SU-DHL-6 (cell line): ENCODE measurements around the gene STK40.

ENCODE experiments used
- H2AFZ ChIP-seq: fragments of 200-600 bp; sonication (generic); 2 replicates; pipeline ENCODE4 v1.6.1; 2014; ENCODE audit warnings: low read depth, mild to moderate bottlenecking, moderate library complexity, mixed read lengths, antibody characterized with exemption, low read length; ENCODE audit not compliant: severe bottlenecking
- H3F3A ChIP-seq: fragments of 200-600 bp; shearing (Covaris generic); 2 replicates; pipeline ENCODE4 v1.6.0; 2016; ENCODE audit warnings: antibody characterized with exemption, mild to moderate bottlenecking; ENCODE audit not compliant: insufficient read depth
- H3K27ac ChIP-seq: fragments of 200-600 bp; sonication (generic); 2 replicates; pipeline ENCODE4 v1.5.1; 2016; ENCODE audit warnings: low read depth, mild to moderate bottlenecking, low read length, moderate library complexity, mixed read lengths
- H3K27me3 ChIP-seq: fragments of 200-600 bp; sonication (generic), shearing (Covaris generic); 2 replicates; pipeline ENCODE4 v1.6.0; 2014; ENCODE audit warnings: mild to moderate bottlenecking, low read length
- H3K36me3 ChIP-seq: fragments of 200-600 bp; sonication (generic); 2 replicates; pipeline ENCODE4 v1.6.1; 2014; ENCODE audit warnings: mild to moderate bottlenecking, low read length, mixed read lengths
- H3K4me2 ChIP-seq: fragments of 300-600, 200-600 bp; shearing (Covaris generic), sonication (generic); 2 replicates; pipeline ENCODE4 v1.6.0; 2014; ENCODE audit warnings: low read length, low read depth, mild to moderate bottlenecking; ENCODE audit not compliant: poor library complexity, severe bottlenecking
- H3K4me3 ChIP-seq: fragments of 200-600 bp; sonication (generic); 2 replicates; pipeline ENCODE4 v1.5.1; 2014; ENCODE audit warnings: antibody characterized with exemption, low read length, mild to moderate bottlenecking, mixed read lengths; ENCODE audit not compliant: insufficient read depth, poor library complexity, severe bottlenecking
- H3K79me2 ChIP-seq: fragments of 200-600 bp; sonication (generic); 2 replicates; pipeline ENCODE4 v1.6.1; 2014; ENCODE audit warnings: mild to moderate bottlenecking, low read length, moderate library complexity; ENCODE audit not compliant: insufficient read depth
- H3K9ac ChIP-seq: fragments of 200-600 bp; sonication (generic); 2 replicates; pipeline ENCODE4 v1.7.0; 2014; ENCODE audit warnings: mild to moderate bottlenecking, low read length
- H3K9me2 ChIP-seq: fragments of 200-600 bp; sonication (generic); replicated peaks from 2 replicates; pipeline ENCODE4 v1.6.1; 2014; ENCODE audit warnings: low read length; ENCODE audit not compliant: insufficient read depth
- H3K9me3 ChIP-seq: fragments of 200-600 bp; sonication (generic); 2 replicates; pipeline ENCODE4 v1.6.1; 2014; ENCODE audit warnings: low read length, mixed read lengths; ENCODE audit not compliant: insufficient read depth
- H4K20me1 ChIP-seq: fragments of 200-600 bp; sonication (generic); 2 replicates; pipeline ENCODE4 v1.6.1; 2014; ENCODE audit warnings: low read depth, mild to moderate bottlenecking, antibody characterized with exemption, low read length, moderate library complexity, mixed read lengths
- EZH2phosphoT487 ChIP-seq: fragments of 200-600 bp; sonication (generic), shearing (Covaris generic); conservative IDR thresholded peaks from 2 replicates; pipeline ENCODE4 v1.6.1; 2018; ENCODE audit warnings: mild to moderate bottlenecking, antibody characterized with exemption, low read length, moderate library complexity, mixed read lengths
- TF ChIP-seq, protein P1 (sequence below): fragments of 200-600 bp; sonication (generic); IDR thresholded peaks from one replicate; pipeline ENCODE4 v1.5.1; 2017; ENCODE audit warnings: antibody characterized with exemption, mild to moderate bottlenecking, low read length, moderate library complexity; ENCODE audit not compliant: insufficient read depth, poor library complexity, severe bottlenecking

STK40 gene

DNA sequence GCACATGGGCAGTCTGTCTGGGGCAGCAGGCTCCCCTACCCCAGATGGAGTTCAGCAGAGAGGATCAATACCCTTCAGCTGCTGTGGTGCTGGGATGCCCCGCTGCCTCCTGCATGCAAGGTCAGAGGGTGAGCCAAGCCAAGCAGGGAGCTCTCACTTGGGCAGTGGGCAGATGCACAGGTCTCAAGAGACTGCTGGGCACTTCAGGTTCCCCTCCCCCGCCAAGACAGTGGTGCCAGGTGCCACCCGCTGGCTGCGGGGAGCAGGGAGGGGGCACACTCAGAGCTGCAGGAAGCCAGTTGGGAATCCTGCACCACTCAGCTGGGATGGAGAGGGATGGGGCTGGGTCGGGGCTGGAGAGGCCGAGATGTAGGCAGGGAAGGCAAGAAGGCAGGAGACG lies 46.5 kb downstream of the STK40 start:
- TF ChIP-seq, protein P1, sequence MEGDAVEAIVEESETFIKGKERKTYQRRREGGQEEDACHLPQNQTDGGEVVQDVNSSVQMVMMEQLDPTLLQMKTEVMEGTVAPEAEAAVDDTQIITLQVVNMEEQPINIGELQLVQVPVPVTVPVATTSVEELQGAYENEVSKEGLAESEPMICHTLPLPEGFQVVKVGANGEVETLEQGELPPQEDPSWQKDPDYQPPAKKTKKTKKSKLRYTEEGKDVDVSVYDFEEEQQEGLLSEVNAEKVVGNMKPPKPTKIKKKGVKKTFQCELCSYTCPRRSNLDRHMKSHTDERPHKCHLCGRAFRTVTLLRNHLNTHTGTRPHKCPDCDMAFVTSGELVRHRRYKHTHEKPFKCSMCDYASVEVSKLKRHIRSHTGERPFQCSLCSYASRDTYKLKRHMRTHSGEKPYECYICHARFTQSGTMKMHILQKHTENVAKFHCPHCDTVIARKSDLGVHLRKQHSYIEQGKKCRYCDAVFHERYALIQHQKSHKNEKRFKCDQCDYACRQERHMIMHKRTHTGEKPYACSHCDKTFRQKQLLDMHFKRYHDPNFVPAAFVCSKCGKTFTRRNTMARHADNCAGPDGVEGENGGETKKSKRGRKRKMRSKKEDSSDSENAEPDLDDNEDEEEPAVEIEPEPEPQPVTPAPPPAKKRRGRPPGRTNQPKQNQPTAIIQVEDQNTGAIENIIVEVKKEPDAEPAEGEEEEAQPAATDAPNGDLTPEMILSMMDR, result no peak
- no peak for TF ChIP-seq EZH2phosphoT487
- H3K9ac ChIP-seq, result no peak overlapping the region

DNA sequence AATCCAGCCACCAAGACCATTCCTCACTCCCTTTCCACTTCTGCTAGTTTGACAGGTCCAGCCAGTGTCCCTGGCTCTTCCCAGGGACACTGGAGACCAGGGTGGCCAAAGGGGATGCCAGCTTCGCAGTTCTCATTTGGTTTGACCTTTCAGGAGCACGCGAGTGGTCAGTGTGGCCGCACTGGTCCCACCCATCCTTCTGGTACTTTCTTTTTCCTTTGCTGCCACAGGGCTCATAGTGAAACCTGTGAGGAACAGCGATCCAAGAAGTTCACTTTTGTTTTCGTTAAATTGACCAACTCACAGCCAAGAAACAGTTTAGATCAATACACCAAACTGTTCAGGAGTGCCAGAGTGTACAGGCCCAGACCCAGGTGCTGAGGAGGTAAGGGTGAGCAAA lies 47.9 kb downstream of the STK40 start:
- no peaks in the 10 kb centered on the region for H3K27me3 ChIP-seq
- no peaks in the 10 kb centered on the region for H3K9me3 ChIP-seq
- H3K4me2 ChIP-seq, result no peak overlapping the region
- no peak overlapping the region for H3K9ac ChIP-seq
- no peaks in the 10 kb centered on the region for H4K20me1 ChIP-seq
- no peaks in the 10 kb centered on the region for H3K79me2 ChIP-seq
- H3K27ac ChIP-seq, result no peak overlapping the region
- no peak overlapping the region for H2AFZ ChIP-seq
- H3K4me3 ChIP-seq, result no peak overlapping the region
- TF ChIP-seq, protein P1, result no peak
- no peak for TF ChIP-seq EZH2phosphoT487
- no peaks in the 10 kb centered on the region for H3K36me3 ChIP-seq
- H3K9me2 ChIP-seq, result no peaks in the 10 kb centered on the region
- no peaks in the 10 kb centered on the region for H3F3A ChIP-seq

More for the DNA sequence above, 46.5 kb downstream of the STK40 start:
- Histone ChIP-seq H3K79me2 (no peaks in the 10 kb centered on the region), H3K36me3 (no peaks in the 10 kb centered on the region), H4K20me1 (no peaks in the 10 kb centered on the region), H3K27me3 (no peaks in the 10 kb centered on the region), H2AFZ (no peak overlapping the region), H3F3A (no peaks in the 10 kb centered on the region), H3K9me3 (no peaks in the 10 kb centered on the region), H3K4me3 (no peak overlapping the region), H3K27ac (no peak overlapping the region), H3K4me2 (no peak overlapping the region), H3K9me2 (no peaks in the 10 kb centered on the region)

DNA sequence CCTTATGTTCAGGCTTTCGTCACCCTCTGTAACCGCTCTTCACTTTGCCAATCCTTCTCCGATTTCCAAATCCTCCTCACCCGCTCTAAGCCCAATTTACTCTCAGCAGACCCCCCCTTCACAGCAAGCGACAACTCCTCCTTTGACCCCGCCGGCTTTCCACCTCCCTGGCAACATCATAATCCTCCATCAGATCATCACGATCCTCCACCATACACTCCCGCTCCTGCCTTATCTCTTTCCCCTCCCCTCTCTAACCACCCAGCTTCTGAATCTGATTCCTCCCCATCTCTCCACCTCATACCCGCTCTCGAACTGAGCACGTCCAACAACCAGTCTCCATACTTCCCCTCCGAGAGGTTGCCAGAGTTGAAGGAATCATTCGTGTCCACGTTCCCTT lies 54.8 kb downstream of the STK40 start:
- no peak overlapping the region for H3K9ac ChIP-seq
- no peaks in the 10 kb centered on the region for H3K9me3 ChIP-seq
- H3K36me3 ChIP-seq, result no peaks in the 10 kb centered on the region
- no peak overlapping the region for H3K27ac ChIP-seq
- TF ChIP-seq, protein P1, result no peak
- no peak for TF ChIP-seq EZH2phosphoT487
- H2AFZ ChIP-seq, result no peak overlapping the region
- H3K4me3 ChIP-seq, result no peak overlapping the region
- no peaks in the 10 kb centered on the region for H3K27me3 ChIP-seq
- H3K9me2 ChIP-seq, result no peaks in the 10 kb centered on the region
- H3K4me2 ChIP-seq, result no peak overlapping the region
- H4K20me1 ChIP-seq, result no peaks in the 10 kb centered on the region
- no peaks in the 10 kb centered on the region for H3F3A ChIP-seq
- no peaks in the 10 kb centered on the region for H3K79me2 ChIP-seq

DNA sequence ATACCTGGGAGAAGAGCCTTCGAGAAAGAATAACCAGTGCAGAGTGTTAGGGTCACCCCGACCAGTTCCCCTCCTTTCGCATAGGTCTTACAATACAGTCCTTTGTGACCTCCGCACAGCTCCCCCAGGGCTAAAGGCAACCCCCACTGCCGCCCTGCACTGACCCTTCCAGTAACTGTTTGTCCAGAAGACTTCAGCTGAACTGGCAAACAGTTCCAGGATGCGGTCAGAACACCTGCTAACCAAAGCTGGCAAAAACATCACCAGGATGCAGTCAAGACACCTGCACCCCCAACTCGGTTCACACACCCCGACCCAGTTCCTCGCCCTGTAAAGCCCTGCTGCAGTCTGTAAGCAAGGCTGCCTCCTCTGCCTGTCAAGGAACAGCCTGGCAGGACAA lies 55.9 kb downstream of the STK40 start:
- no peaks in the 10 kb centered on the region for H3K9me3 ChIP-seq
- H3K4me2 ChIP-seq, result no peak overlapping the region
- no peaks in the 10 kb centered on the region for H3K9me2 ChIP-seq
- no peaks in the 10 kb centered on the region for H3F3A ChIP-seq
- H3K4me3 ChIP-seq, result no peak overlapping the region
- no peak overlapping the region for H2AFZ ChIP-seq
- no peak for TF ChIP-seq EZH2phosphoT487
- TF ChIP-seq, protein P1, result no peak
- no peaks in the 10 kb centered on the region for H4K20me1 ChIP-seq
- H3K27me3 ChIP-seq, result no peaks in the 10 kb centered on the region
- no peaks in the 10 kb centered on the region for H3K36me3 ChIP-seq
- H3K9ac ChIP-seq, result no peak overlapping the region
- H3K27ac ChIP-seq, result no peak overlapping the region
- no peaks in the 10 kb centered on the region for H3K79me2 ChIP-seq
